Measurements from ENCODE around the gene RNF133.

Gene RNF133, protein sequence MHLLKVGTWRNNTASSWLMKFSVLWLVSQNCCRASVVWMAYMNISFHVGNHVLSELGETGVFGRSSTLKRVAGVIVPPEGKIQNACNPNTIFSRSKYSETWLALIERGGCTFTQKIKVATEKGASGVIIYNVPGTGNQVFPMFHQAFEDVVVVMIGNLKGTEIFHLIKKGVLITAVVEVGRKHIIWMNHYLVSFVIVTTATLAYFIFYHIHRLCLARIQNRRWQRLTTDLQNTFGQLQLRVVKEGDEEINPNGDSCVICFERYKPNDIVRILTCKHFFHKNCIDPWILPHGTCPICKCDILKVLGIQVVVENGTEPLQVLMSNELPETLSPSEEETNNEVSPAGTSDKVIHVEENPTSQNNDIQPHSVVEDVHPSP

DNA sequence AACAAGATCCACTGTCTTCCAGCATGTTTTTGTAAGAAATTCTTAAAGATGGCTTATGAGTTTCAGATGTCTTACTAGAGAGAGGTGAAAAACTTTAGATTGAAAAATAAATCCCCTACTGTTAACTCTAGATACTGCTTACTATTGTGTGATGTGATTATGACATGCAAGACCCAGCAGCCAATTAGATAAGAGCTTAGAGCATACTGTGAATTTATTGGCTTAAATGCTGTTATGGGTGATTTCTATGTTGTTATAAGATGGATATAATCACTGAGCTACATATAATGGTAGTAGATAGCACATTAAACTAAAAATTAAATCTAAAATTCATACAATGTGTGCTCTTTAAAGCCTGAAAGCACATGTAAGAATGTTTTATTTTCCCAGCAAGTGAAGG lies at the start of gene RNF133:
TSS of gene RNF133 (minus strand) at position 101 of the 400 bp plus-strand sequence. CDS start 199 bp downstream, outside the sequence.
- DNase-seq (ENCODE audit: low spot score), result no peak

DNA sequence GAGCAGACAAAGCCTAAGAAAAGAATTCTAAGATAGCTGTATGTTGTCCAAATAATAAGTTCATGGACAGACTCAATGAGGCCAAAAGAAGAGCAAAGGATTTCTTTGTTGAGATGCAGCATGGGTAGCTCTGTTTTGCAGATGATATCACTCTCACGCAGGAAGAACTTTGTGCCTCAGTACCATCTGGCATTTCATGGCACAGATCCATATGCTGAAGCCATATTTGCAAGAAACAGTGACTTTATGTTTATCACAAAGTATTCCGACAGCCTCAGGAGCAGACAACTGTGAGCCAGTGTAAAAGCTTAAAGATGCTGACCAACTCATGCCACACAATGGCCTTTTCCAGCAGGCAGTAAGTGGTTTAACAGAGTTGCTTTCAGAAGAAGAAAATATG lies 49.3 kb upstream of the RNF133 start:
- no peak for DNase-seq (ENCODE audit: low spot score)

DNA sequence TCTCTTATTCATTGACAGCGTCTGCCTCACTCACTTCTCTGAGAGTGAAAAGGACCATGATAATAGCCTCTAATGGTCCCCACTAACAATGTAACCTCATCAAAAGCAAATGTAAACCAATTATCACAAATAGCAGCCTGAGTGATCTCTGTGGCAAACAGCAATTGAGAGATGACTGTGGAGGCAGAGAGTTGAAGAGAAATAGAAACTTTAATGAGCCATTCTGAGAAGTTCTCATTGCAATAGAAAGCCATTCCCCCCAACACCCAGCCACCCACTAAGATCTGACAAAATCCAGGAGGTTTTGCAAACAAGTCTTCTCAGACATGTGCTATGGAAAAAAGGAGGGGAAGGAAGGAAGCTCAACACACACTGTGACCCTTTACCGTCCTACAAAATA lies 48.0 kb upstream of the RNF133 start:
- no peak for DNase-seq (ENCODE audit: low spot score)

DNA sequence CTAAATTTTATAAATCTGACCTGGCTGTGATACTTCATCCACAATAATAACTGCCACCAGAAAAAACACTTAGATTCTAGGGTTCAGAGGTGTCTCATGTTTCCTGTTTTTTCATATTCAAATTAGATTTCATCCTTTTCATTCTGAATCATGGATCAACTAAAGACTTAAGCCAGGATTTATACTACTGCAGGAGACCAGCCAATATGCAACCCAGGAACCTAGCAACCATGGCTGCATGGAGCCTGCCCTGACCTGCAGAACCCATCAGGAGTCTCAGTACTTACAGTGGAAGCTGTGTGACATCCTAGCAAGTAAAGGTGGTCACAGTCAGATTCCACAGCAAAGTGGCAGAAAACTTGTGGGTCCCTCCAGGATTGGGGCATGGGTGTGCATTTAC lies 44.3 kb upstream of the RNF133 start:
- no peak for DNase-seq (ENCODE audit: low spot score)

DNA sequence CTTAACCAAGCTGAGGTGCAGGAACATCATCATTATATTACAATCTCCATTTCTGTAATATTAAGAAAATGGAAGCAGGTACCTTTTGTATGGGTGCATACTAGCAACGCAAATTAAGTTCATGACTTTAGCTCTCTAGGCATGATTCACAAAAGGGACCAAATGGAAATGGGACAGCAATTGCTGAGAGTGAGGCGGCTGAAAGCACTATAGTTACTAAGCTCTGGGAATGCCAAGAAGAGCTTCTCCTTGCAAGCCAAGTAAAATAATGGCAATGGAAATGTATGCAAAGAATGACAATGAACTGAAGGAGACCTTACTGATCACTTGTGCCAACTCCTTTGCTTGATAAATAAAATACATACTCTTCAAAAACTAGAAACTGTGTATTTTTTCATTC lies 40.0 kb upstream of the RNF133 start:
- no peak for DNase-seq (ENCODE audit: low spot score)

DNA sequence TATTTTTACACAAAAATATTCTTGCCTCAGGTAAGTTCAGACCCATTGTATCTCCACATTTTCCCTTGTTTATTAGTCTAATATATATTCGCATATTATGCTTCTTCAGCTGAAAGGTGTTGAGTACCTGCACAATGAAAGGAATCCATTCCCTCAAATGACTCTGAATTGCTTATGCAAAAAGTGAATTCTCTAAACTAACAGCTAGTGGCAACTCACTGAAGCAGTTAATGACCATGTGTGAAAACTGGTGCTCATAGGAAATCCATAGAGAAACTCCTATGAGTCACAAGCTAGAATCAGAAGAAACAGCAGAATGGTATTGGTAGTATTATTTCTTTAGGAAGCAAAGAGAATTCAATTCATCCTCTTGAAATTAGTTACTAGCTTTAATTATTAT lies 37.3 kb upstream of the RNF133 start:
- no peak for DNase-seq (ENCODE audit: low spot score)

DNA sequence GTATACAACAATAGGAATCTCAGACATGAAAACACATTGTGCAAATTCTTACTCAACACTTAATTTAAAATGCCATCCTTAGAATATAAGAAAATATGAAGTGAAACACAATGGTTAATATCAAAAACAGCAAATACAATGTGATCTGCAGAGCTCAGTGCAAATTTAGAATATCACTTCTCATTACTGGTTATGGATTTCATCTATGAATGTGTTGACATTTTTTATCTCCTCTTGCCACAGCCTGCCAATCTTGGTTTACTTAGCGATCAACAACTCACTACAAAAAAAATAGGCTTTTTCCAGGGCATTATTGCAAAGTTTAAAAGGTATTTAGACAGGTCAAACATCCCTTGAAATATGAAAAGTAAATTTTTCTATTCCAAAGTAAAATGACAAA lies 28.8 kb upstream of the RNF133 start:
- no peak for DNase-seq (ENCODE audit: low spot score)

DNA sequence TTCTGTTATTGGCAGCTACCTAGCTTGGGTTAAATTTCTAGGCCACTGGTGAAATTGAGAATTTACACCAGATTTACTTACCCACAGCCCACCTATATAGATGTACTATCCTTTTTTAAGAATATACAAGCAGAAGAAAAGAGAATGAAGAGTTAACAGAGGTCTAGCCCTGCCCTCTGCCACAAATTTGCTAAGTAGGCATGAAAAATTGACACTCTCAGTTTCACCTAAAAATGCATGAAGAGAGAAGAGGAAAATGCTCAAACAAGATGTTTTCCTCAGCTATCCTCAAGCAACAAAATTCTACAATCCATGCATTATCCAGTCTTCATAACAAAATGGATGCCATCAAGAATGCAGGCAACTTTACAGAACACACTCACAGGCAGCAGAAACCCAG lies 28.4 kb upstream of the RNF133 start:
- no peak for DNase-seq (ENCODE audit: low spot score)

DNA sequence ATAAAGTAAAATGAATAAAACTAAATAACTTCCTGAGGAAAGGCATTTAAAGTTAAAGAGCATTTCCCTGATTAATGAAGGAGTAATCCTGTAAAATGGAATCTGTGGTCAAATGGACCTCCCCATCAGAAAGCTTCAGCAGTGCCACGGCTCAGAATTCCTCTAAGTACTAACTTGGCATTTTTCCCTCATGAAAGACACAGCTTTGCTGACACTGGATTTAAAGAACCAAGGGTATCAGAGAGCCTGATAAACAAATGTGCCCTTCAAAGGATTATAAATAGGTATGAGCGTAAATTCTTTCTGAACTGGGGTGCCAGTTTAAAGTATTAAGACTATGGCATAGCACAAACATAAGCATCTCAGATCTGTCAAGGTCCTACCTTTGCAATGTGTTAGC lies 28.0 kb upstream of the RNF133 start:
- DNase-seq (ENCODE audit: low spot score), result no peak

DNA sequence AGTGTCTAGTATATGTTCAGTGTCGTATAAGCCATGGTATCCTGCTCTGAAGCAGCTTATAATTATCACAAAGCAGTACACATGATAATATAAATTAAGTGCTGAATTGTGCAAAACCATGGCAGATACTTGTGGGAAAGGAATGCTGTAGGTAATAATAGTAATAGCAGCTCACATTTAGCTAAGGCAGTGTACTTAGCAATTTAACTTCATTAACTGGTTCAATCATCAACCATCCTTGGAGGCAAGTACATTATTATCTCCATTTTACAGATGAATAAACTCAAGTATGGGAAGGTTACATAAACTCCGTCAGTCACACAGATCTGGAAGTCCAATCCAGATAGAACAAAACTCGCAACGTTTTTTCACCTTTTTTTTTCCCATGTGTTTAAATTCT lies 25.4 kb upstream of the RNF133 start:
- DNase-seq (ENCODE audit: low spot score), result no peak

DNA sequence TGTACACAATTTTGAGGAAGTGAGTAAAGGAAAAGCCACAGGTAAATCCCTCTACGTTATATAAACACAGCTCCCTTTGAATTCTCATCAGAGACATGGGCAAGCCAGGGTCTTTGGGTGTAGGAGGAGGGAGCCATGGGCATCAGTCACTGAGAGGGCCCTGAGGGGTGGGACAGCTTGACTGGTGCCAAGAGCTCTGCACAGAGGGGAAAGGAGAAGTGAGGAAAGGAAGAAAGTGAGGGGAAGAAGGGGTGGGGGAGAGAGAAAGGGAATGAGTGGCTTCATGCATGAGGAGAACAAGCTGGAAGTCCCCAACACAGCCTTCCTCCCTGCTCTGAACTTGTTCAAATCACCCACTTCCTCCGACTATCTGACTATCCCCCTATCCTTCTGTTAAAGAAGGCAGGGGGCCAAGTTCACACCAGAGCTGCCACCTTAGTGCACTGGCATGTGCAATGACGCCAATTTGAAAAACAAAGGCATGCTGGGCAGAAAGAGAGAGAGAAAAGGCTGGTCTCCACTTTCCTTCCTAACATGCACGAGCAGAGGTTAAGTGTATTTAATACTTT lies 20.2 kb upstream of the RNF133 start:
- DNase-seq (ENCODE audit: low spot score), result no peak

DNA sequence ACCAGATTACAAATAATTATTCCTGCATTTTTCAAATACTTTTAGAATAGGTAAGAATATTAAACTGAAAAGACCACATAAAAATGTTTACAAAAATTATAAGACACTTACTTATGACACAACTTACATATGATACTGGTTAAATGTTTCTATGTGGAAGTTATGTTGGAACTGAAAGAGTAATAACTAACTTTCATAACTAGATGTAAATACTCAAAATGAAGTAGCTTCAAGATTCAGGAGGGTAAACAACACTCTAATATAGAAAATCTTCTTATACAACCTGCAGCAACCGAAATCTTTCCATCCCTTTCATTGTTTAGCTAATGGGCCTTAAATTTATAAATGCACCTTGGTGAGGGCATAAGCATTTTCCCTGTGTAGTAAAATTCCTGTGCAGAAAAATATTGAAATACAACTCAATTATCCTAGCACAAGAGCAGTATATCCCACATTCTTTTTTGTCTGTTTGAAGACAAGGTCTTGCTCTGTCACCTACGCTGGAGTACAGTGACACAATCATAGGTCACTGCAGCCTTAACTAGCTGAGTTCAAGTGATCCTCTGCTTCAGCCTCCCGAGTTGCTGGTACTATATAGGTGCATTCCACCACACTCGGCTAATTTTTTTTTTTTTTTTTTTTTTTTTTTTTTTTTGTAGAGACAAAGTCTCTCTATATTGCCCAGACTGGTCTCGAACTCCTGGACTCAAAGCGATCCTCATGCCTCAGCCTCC lies 18.6 kb upstream of the RNF133 start:
- no peak for DNase-seq (ENCODE audit: low spot score)

DNA sequence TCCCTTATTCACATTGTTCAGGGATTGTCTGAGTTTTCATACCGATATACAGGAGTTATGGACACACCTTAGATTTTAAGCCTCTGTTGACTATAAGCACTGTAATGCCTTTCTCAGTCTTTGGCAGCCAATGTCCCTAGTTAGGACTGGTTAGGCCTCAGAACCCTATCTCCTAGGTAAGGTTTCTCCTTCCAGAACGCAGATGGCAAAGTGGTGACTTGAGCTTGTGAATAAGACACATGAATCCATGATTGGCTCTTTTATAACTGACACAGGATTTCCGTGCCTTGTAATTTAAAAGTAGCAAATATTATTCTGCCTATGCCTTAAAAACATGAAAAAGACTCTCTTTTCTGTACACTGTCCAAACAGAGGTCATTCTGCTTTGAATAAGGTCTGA lies 16.3 kb upstream of the RNF133 start:
- no peak for DNase-seq (ENCODE audit: low spot score)

DNA sequence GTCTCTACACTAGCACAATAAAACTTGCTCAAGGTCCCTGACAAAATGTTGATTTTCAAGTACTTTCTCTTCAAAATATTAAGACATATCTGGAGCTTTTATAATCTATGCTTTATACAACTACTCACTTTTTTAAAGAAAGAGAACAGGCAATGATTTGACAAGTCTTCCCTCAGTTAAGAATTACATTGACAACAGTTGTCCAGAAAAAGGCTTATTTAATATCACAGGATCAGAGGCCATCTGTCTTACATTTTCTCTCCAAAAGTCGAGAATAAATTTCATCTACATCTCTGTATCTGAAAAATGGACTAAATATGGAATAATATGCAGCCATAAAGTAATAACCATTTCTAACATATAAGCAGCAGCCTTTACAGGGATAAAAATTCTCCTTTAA lies 12.0 kb upstream of the RNF133 start:
- DNase-seq (ENCODE audit: low spot score), result no peak

DNA sequence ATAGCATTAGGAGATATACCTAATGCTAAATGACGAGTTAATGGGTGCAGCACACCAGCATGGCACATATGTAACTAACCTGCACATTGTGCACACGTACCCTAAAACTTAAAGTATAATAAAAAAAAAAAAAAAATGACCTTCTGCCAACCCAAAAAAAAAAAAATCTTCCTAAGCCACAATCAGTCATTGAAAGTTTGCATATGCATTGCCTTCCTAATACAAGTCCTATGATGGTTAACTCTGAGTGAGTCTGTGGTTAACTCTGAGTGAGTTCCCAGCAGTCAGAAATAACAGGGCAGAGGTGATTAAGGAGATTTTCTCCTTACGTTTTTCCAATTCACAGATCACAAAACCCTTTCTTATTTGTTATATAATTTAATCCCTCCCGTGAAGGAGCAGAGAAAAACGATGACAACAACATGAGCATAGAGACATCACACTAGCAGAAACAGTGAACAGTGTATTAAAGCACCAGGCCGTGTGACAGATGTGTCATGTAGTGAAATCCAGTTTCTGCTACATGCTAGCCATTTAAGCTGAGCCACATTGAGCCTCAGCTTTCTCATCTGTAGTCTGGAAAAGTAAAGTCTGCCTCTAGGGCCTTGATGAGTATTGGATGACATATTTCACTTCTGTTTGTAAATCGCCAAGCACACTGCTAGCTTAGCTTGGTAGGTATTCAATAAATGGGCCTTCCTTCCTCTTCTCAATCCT lies 11.2 kb upstream of the RNF133 start:
- no peak for DNase-seq (ENCODE audit: low spot score)

DNA sequence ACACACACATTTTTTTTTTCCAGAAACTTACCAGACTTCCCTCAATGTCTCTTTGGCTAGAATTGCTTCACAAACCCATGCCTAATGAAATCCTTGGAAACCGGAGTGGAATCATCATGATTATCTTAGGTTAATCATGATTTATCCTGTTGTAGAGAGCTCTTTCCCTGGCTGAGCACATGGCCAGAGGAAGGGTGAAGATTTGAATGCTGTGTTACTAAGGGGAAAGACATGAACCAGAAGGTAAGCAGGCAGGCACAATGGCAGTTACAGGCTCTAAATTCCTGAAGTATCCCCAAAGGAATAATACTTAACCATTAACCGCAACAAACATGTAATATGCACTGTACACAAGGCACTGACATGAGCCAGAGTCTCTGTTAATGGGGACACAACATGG lies 7.9 kb upstream of the RNF133 start:
- DNase-seq (ENCODE audit: low spot score), result no peak

DNA sequence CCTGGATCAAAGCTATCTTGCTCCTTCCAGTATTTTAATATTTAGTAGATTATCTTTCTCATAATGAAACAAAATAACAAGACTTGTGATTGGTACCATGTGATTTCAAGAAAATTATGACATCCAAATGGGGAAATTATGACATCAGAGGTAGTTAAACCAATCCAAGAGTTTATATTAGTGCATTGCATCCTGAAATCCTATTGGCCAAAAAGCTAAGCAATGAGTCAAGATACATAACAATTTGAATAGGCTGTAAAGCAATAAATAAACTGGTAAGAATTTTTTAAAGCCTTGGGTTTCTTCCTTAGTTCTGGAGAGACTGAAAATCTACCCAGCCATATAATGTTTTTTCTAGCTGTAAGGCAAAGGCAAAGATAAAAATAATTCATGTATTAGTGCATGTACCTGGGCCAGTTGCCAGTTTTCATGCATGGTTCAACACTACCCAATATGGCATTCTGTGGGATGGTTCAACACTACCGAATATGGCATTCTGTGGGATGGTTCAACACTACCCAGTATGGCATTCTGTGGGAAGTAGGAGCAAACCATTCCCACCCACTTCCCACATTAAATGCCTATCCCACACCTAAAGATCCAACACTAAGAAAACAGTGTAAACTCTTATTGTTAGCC lies 4.1 kb upstream of the RNF133 start, which contains the start of gene RNF148:
TSS of gene RNF148 (minus strand) at position 51 of the 639 bp plus-strand sequence. CDS start 172 bp downstream, outside the sequence.
- no peak for DNase-seq (ENCODE audit: low spot score)

DNA sequence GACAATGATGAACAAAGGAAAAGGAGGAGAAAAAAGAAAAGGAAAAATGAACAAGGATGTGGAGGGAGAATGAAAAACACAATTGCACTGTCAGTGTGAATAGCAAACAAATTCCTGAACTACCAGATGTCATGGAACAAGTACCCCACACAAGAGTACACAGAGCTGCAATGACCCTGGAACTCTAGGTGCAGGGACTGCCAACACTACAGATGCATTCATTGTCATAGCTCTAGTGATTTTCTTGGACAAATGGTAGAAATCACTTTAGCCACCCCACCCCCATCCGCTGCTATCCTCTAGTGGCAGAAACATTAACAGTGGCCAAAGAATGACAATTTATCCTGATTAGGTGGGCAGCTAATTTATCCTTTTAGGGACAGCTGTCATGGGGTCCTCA lies 3.1 kb downstream of the RNF133 start:
- no peak for DNase-seq (ENCODE audit: low spot score)

DNA sequence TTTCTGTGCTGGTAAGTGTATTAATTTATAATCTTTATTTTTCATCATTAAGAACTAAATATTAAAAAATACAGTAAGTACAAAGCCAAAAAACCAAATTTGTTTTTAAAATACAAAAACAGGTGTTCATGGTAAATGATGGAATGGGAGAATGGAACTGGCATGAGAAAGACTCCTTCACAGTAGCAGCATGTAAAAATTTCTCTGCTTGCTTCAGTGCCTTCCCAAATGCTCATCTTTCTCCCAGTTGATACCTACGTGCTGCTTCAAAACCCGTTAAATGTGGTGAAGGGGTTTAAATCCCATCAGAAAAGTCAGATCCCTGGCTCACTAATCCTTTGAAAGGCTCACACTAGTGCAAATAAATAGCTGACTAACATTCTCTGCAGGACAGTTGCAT lies 4.2 kb downstream of the RNF133 start:
- no peak for DNase-seq (ENCODE audit: low spot score)

DNA sequence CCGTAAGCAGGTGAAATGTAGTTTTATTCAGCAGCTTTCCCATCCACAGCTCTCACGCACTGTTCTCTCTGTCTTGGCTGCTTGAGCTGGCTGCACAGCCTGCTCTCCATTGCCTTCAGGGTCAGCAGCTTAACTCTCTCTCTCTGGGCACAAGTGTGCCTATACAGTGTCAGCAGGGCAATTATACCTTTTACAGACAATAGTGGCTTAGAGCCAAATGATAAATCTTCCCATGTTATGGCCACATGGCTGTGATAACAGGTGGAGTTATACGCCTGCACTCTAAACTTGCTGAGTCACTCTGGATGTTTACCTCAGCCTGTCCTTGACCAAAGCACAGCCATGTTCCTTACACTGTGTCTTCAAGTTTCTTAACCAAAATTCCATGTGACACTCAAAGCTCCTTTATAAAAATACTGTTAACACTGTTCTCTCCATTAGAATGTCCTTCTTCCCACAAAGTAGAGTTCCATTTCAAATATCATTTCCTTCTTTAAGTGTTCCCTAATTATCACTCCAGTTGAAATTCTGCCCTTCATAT lies 6.1 kb downstream of the RNF133 start:
- no peak for DNase-seq (ENCODE audit: low spot score)

DNA sequence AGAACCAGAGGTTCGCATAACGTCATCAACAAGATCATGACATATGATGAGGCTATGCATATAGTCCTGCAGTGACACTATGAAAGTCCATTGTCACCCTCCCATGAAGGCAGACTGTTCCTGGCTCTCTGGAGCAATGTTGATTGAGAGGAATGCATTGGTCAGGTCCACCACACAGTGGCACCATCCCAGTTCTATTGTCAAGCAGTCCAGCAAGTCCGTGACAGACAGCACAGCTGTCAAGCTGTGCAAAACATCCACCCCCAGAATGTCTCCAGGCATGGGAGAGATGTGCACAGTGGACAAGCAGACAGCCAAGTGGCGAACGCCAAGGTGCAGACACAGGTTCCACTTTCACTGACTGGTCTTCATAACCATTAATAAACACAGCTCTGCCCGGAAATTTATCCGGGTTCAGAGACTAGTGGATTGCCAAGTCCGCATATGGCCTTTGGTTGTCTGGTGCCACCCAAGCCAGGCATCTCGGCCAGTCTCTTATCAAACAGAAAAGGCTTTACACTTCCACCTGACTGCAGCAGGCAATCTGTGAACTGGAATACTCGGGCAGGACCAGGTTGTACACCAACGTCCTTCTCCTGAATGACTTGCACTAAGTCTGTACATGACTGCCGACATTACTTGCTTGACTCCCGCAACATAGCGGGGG lies 7.2 kb downstream of the RNF133 start:
- DNase-seq (ENCODE audit: low spot score), result no peak
